HEK293T (cell line): Measurements from ENCODE around the gene KASH5.

Experiments
- ARNT ChIP-seq: fragments of 450-650 bp; IDR thresholded peaks from 2 replicates; pipeline ENCODE4 v1.6.1; 2017; ENCODE audit warnings: mild to moderate bottlenecking
- BHLHE40 ChIP-seq: fragments of 450-650 bp; IDR thresholded peaks from 2 replicates; pipeline ENCODE4 v1.6.1; 2016; ENCODE audit warnings: mild to moderate bottlenecking, moderate library complexity, borderline replicate concordance
- ELF4 ChIP-seq: fragments of 450-650 bp; IDR thresholded peaks from 2 replicates; pipeline ENCODE4 v1.6.1; 2017; ENCODE audit warnings: antibody characterized with exemption
- FOXA1 ChIP-seq: fragments of 450-650 bp; IDR thresholded peaks from 2 replicates; pipeline ENCODE4 v1.6.1; 2016; ENCODE audit warnings: mild to moderate bottlenecking
- FOXK2 ChIP-seq: fragments of 450-650 bp; IDR thresholded peaks from 2 replicates; pipeline ENCODE4 v1.6.1; 2016; ENCODE audit warnings: mild to moderate bottlenecking
- FOXM1 ChIP-seq: fragments of 450-650 bp; IDR thresholded peaks from 2 replicates; pipeline ENCODE4 v1.6.1; 2017; ENCODE audit warnings: mild to moderate bottlenecking, borderline replicate concordance
- L3MBTL2 ChIP-seq: fragments of 450-650 bp; conservative IDR thresholded peaks from 2 replicates; pipeline ENCODE4 v1.6.1; 2016; ENCODE audit warnings: mild to moderate bottlenecking
- LEF1 ChIP-seq: fragments of 450-650 bp; IDR thresholded peaks from 2 replicates; pipeline ENCODE4 v1.6.1; 2017; ENCODE audit warnings: mild to moderate bottlenecking, borderline replicate concordance
- NFRKB ChIP-seq: fragments of 450-650 bp; IDR thresholded peaks from 2 replicates; pipeline ENCODE4 v1.6.1; 2016; ENCODE audit warnings: mild to moderate bottlenecking, moderate library complexity
- PKNOX1 ChIP-seq: fragments of 450-650 bp; IDR thresholded peaks from 2 replicates; pipeline ENCODE4 v1.6.1; 2016
- SP1 ChIP-seq: fragments of 450-650 bp; IDR thresholded peaks from 2 replicates; pipeline ENCODE4 v1.6.1; 2017
- SUZ12 ChIP-seq: fragments of 450-650 bp; IDR thresholded peaks from 2 replicates; pipeline ENCODE4 v1.6.1; 2016; ENCODE audit warnings: mild to moderate bottlenecking
- TARDBP ChIP-seq: fragments of 450-650 bp; IDR thresholded peaks from 2 replicates; pipeline ENCODE4 v1.6.1; 2016
- ZNF384 ChIP-seq: fragments of 450-650 bp; IDR thresholded peaks from 2 replicates; pipeline ENCODE4 v1.6.1; 2016

GRCh38 chr19:49390929-49391359 is 2.9 kb downstream of the KASH5 start:
- TF ChIP-seq TARDBP (no peak), ZNF384 (no peak), FOXM1 (no peak), SUZ12 (no peak), FOXA1 (no peak), BHLHE40 (no peak), SP1 (no peak), ARNT (no peak), PKNOX1 (no peak), ELF4 (no peak), L3MBTL2 (no peak), LEF1 (no peak), FOXK2 (no peak), NFRKB (no peak)
